ENCODE results near the gene ANKLE2.
"Not testable (repeated sequence)": the region's sequence is repeated elsewhere in the genome, so short reads cannot be mapped to it uniquely, and the experiment has no call there.

The ANKLE2 gene

DNA sequence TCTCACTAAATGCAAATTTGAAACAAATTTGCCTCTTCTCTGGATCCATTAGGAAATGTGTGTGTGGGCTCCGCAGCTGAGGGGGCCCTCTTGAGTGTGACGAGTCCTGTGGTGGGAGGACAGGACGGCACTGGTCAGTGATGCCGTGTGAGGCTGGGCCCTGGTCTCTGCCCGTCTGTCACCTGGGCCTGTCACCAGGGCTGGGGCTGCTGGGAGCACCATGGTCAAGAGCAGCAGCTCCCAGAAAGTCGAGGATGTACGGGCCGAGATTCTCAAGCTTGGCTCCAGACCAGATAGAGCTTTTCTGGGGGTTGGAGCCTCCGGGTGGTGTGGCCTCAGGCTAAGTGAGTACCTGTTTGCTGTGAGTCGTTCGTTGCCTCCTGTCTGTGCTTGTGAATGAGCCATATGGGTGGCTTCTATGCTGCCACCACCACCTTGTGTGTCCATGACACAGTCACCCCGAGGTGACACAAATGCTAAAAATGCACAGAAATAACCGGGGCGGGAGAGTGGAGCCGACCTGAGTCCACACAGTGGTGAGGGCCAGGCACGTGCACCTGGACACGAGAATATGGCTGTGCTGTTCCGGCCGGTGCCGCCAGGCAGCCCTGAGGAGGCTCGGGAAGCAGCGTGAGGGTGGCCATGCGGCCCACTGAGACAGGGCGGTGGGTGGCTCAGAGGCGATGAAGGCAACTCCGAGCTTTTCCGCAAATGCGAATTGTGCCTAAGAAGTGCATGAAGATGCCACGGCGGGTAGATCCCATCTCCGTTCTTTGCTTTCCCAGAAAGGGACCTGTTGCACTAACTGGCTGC, 42.3 kb downstream of the ANKLE2 start:
- no peak for DNase-seq (ENCODE audit: low spot score)

DNA sequence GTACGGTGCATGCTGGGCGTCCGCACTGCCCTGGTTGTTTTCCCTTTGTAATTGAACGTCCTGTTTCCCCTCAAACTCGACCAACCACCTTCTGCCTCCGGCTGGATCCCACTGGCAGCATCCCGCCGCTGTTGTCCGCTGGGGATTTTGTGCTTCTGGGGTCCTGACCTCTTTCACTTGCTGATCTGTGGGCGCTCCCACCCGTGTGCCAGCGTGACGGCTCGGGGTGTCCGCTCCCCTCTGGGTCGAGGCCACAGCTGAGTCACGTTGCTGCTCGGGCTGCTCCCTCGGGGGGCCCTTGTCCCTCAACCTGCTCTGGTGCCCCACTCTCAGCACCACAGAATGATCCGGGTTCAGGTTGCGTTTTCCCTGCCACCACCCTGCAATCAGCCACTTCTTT, 43.0 kb downstream of the ANKLE2 start:
- no peak for DNase-seq (ENCODE audit: low spot score)

DNA sequence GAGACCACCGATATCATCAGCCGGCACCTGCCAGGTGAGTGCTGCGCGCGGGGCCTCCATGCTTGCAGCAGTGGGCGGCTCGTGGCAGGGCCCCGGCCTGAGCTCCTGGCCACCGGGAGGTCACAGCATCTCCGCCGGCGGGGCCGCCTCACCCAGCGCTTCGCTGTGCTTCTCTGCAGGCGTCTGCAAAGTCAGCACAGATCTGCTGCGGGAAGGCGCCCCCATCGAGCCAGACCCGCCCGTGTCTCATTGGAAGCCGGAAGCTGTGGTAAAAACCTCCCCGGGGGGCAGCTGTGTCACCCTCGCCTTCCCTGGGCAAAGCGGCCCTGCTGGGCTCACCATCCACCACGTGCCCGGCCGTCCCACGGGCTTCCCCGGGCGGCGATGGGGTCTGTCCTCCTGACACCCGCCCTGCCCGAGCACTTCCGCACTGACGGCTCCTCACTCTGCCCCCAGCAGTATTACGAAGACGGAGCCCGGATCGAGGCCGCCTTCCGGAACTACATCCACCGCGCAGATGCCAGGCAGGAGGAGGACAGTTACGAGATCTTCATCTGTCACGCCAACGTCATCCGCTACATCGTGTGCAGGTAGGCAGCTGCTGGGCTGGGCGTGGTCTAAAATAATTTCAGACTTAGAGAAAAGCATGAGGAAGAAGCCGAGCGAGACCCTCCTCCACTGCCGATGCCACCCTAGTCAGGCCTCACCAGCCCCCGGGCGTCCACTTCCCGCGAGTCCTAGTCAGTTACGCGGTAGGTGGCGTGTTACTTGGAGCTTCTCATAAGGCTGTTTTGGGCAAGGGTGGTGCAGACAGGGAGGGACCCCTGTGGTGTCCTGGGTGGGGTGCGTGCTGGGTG, 43.9 kb downstream of the ANKLE2 start:
- no peak for DNase-seq (ENCODE audit: low spot score)

DNA sequence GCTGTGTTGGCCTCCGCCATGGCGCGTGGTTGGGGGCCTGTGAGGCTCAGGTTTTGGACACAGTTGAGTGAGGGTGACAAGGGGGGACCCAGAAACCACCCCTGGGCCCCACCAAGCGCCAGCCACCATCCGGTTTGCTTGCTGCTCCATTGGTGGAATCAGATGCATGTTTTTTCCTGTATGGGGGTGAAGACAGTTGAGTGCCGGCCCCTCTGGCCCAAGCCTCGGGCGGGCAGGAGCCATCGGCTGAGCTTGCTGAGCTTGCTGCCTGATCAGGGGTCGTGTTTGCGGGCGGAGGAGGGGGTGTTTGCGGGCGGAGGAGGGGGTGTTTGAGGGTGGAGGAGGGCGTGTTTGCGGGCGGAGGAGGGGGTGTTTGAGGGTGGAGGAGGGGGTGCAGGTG, 44.6 kb downstream of the ANKLE2 start:
- DNase-seq (ENCODE audit: low spot score), result no peak

DNA sequence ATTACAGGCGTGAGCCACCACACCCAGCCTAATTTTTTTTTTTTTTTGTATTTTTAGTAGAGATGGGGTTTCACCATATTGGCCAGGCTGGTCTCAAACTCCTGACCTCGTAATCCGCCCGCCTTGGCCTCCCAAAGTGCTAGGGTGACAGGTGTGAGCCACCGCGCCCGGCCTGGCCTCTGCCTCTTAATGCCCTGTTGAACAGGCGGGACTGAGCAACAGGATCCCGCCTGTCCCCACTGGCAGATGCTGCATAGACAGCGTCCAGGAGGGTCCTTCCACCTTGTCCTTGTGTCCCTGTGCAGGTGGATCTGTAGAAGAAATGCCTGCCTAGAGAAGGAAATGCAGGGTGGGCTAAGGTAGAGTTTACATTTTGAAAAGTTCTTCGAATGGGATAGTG, 45.3 kb downstream of the ANKLE2 start:
- DNase-seq (ENCODE audit: low spot score), result no peak

DNA sequence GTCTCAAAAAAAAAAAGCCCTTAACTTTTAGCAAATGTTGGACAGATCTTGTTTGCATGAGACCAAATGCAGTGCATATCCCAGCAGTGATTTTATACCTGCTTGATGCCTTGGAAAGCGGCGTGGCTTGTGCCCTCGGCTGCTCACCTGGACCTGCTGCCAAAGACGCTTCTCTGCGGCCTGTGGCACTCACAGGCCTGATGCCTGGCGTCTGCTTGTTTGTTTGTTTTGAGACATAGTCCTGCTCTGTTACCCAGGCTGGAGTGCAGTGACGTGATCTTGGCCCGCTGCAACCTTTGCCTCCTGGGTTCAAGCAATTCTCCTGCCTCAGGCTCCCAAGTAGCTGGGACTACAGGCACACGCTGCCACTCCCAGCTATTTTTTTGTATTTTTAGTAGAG, 45.8 kb downstream of the ANKLE2 start:
- no peak for DNase-seq (ENCODE audit: low spot score)

DNA sequence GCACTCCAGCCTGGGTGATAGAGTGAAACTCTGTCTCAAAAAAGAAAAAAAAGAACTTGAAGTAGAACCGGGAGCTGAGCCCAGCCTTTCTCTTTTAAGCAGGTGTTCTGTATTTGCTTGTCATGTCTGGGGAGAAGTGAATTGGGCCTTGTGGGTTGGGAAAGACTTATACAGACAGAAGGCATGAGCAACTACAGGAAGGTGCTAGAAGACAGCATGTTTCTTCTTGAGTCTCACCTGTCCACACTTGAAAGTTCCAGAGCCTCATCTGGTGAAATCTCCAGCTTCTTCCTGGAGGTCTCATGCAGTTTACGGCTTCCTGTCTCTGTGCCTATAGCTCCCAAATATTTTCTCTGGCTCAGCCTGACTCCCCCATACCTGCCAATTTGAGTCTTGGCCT, 48.5 kb downstream of the ANKLE2 start:
- DNase-seq (ENCODE audit: low spot score), result no peak

DNA sequence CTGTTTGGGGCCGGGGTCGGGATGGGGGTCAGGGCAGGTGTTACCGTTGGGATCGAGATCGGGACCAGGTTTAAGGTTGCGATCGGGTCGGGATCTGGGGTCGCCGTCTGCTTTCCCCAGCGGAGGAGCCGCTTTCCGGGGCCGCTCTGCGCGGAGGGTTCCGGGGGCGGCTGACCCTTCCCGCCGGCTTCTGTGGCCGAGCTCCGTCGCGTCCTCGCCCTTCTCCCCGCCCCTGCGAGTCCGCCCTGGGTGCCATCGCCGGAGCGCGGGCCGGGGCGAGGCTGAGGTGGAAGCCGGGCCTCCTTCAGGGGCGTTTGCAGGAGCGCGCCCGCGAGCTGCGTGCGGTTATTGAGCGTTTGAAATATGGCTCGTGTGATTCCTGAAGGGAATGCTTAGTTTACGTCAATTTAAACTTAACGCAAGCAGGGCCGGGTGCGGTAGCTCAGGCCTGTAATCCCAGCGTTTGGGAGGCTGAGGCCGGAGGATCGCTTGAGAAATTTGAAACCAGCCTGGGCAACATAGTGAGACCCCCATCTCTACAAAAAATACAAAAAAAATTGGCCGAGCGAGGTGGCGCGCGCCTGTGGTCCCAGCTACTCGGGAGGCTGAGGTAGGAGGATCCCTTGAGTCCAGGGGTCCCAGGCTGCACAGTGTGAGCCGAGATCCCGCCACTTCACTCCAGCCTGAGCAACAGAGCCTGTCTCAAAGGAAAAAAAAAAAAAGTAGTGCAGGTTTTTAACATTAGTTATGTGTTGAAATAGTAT, 50.4 kb downstream of the ANKLE2 start:
- peak; percentile 62 for DNase-seq (ENCODE audit: low spot score)

DNA sequence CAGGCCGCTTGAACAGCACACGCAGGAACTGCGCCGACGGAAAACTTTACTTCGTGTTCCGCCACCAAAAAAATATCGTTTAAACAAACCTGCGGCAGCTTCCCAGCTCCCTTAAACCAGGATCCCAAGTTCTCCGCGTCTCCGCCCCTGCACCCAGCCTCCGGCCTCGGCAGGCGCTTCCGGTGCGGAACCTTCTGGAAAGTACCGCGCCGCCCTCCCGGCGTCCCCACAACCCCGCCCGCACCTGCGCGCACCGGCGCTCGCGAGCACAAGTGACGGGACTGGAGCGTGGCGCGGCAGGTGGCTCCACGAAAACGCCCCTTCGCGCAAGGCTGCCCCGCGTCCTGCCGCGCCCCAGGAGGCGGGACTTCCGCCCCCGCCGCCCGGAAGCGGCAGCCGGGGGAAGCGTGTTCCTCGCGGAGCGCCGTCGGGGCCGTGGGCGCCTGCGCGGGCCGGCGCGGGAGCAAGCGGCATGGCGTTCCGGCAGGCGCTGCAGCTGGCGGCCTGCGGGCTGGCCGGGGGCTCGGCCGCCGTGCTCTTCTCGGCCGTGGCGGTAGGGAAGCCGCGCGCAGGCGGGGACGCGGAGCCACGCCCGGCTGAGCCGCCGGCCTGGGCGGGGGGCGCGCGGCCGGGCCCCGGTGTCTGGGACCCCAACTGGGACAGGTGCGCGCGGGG, 51.1 kb downstream of the ANKLE2 start, which contains the start of gene PGAM5:
PGAM5 (plus strand) TSS at position 438 of the 675 bp plus-strand sequence; CDS start at position 473, 35 bp downstream.
- DNase-seq (ENCODE audit: low spot score), result peak; percentile 98

DNA sequence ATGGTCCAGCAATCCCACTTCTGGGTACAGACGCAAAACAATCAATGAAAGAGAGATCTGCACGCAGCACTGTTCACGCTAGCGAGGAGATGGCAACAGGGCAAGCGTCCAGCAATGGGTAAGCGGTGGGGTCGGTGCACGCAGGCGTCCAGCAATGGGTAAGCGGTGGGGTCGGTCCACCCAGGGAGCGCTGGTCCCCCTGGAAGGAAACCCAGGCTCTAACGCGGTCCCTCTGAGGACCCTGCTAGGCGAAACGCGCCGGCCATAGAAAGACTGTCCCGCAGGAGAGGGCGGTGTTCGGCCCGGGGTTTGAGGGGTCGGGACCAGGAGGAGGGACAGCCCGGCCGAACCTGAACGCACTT, 51.6 kb downstream of the ANKLE2 start:
- no peak for DNase-seq (ENCODE audit: low spot score)

DNA sequence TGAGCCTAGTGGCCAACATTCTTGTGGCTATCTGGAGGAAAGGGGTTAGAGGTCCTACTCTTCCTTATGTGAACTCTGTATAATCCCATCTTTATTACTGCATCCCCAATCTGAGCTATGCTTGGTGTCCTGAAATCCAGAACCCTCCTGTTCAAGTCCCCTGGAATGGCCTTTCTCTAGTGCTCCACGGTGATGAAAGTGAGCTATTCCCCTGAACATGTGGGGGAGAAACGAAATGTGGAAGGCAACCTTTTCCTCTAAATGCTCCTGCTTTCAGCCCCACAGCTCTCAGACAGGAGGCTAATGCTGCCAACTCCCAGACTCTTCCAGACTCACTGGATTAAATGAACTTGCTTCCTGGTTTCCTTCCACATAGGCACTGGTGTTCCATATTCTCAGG, 53.5 kb downstream of the ANKLE2 start:
- no peak for DNase-seq (ENCODE audit: low spot score)

DNA sequence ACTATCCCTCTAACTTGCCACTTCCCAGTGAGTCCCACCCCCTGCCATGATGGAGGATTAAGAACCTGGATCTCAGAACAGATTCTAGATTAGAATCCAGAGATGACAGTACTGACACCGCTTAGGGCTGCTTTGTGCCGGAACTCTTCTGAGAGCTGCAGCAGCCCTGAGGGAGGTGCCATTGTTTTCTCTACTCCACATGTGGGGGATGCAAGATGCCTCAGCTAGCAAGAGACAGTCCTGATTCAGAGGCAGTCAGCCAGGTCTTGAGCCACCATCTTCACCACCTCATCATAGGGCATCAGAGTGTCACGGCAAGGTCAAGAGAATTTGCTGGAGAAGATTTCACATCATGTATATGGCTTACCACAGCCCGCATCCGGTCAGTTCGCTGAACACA, 54.4 kb downstream of the ANKLE2 start:
- DNase-seq (ENCODE audit: low spot score), result no peak

DNA sequence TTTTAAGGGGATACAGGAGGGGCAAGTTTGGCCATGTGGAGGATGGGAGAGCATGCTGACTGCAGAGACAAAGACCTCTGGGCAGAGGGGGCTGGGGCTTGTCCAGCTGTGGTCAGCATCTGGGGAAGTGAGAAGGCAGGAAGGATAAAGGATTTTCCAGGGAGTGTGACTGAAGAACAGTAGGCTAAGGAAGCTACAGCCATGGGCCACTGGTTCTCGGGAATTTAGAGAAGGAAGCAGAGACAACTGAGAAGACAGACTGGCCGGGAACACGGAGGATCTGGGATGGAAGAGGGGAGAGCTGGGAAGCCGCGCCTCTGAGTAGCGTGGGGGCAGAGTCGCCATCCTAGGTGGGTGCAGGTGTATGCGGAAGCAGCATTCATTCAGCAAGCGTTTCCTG, 58.0 kb downstream of the ANKLE2 start:
- no peak for DNase-seq (ENCODE audit: low spot score)

DNA sequence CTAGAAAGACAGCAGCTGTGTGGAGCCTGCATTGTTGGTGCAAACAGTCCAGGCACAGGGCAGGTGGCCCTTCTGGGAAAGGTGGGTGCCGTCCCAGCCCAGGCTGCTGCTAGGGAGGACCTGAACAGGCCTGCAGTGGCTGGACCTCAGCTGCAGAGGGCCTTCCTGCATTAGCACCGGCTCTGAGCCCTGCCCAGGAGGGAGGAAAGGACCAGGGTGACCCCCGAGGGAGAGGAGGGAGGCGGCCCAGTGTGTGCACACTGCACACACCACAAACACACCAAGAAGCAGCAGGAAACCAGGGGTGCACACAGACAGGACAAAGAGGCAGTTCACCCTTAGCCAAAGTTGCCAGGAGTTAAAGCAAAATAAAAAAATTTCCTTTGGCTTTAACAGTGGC, 59.0 kb downstream of the ANKLE2 start:
- DNase-seq (ENCODE audit: low spot score), result no peak

DNA sequence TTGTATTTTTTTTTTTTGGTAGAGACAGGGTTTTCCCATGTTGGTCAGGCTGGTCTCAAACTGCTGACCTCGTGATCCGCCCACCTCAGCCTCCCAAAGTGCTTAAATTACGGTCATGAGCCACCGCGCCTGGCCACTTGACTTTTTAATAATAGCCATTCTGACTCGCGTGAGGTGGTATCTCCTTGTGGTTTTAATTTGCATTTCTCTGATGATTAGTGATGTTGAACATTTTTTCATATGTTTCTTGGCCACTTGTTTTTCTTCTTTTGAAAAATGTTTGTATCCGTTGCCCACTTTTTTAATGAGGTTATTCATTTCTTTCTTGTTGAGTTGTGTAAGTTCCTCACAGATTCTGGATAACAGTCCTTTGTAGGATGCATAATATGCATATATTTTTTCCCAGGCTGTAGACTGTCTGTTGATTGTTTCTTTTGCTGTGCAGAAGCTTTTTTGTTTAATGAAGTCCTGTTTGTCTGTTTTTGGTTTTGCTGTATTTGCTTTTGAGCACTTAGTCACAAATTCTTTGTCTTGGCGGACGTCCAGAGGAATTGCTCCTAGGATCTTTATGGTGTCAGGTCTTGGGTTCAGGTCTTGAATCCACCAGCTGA, 61.3 kb downstream of the ANKLE2 start:
- DNase-seq (ENCODE audit: low spot score), result no peak

DNA sequence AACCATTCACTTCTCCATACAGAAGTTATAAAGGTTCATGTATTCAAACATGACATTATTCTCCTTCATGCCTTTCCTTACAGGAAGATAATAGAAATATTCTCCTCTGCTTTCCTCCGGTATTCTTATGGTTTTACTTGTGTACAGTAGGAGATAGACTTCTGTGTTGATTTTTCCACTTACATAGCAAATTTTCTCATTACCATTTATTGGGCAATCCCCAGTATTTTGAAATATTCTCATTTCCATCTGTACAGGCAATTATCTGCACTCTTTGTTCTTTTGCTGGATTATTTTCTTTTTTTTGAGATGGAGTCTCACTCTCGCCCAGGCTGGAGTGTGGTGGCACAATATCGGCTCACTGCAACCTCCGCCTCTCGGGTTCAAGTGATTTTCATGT, 63.3 kb downstream of the ANKLE2 start:
- no peak for DNase-seq (ENCODE audit: low spot score)

DNA sequence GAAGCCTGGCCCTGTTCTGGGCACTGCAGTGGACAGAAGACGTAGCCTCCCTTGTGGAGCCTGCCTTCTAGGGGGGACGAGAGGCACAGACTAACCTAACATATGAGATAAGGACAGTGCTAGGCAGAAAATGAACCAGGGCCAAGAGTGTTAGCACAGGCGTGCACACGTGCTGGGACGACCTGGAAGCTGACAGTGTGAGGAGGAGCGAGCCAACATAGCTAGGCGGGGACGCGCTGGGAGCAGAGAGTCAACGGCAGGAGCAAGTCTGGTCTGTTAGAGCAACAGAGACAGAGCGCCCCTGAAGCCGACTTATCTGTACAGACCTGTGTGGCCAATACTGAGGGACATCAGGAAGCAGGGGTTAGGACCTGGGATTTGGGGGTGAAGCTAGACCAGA, 66.2 kb downstream of the ANKLE2 start:
- no peak for DNase-seq (ENCODE audit: low spot score)

DNA sequence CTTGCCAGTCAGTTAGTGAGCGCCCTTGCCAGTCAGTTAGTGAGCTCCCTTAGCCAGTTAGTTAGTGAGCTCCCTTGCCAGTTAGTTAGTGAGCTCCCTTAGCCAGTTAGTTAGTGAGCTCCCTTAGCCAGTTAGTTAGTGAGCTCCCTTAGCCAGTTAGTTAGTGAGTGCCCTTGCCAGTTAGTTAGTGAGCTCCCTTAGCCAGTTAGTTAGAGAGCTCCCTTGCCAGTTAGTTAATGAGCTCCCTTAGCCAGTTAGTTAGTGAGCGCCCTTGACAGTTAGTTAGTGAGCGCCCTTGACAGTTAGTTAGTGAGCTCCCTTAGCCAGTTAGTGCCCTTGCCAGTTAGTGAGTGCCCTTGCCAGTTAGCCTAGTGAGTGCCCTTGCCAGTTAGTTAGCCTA, 66.7 kb downstream of the ANKLE2 start:
- not testable (repeated sequence) for DNase-seq (ENCODE audit: low spot score)

DNA sequence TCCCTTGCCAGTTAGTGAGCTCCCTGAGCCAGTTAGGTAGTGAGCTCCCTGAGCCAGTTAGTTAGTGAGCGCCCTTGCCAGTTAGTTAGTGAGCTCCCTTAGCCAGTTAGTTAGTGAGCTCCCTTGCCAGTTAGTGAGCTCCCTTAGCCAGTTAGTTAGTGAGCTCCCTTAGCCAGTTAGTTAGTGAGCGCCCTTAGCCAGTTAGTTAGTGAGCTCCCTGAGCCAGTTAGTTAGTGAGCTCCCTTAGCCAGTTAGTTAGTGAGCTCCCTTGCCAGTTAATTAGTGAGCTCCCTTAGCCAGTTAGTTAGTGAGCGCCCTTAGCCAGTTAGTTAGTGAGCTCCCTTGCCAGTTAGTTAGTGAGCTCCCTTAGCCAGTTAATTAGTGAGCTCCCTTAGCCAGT, 69.6 kb downstream of the ANKLE2 start:
- DNase-seq (ENCODE audit: low spot score), result not testable (repeated sequence)

DNA sequence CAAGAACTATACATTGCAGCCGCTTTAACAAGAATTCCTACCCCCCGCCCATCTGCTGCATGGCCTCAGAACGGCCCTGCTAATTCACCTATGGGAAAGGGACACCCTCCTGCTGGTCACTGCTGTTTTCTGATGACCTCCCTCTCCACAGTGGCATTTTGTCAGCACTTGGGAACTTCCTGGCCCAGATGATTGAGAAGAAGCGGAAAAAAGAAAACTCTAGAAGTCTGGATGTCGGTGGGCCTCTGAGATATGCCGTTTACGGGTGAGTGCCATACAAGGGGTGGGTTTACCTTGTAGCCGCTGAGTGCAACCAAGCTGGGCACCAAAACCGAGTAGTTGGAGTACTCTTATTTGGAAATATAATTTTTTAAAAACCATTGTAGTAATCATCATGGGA, 71.5 kb downstream of the ANKLE2 start:
- no peak for DNase-seq (ENCODE audit: low spot score)

DNA sequence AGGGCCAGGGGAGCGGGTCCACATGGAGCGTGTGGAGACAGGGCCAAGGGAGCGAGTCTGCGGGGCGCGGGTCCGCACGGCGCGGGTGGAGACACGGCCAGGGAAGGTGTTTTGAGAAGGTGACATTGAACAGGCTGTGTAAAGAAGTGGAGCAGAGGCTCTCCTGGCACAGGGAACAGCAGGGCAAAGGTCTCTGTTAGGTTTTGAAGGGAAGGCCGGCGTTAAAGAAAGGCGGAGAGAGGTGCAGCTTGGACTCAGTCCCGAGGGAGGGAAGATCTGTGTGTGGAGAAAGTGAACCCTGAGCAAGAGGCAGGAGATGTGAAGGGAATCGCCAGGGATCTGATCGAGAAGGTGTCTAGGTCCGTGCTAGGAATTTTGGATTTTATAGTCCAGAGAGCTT, 72.4 kb downstream of the ANKLE2 start:
- no peak for DNase-seq (ENCODE audit: low spot score)

Measured in AG08396 (cell line).